NCI-H1694 treated with DMSO at 0.1 percent for 48 hours (cell line): ENCODE data around the gene PFN3.
"Not testable (repeated sequence)": the region's sequence is repeated elsewhere in the genome, so short reads cannot be mapped to it uniquely, and the experiment has no call there.

ENCODE experiments used
- DNase-seq: peaks from one replicate; lab custom pipeline; 2025; lab: John Stamatoyannopoulos, UW

The PFN3 gene

GRCh38 chr5:177425196-177425800, 24.8 kb upstream of the PFN3 start:
- DNase-seq: no peak

GRCh38 chr5:177423671-177424070, 23.2 kb upstream of the PFN3 start:
- no peak for DNase-seq

- DNase-seq: no peak
Observed at GRCh38 chr5:177421062-177421798, 20.8 kb upstream of the PFN3 start.

- not testable (repeated sequence) for DNase-seq
Observed at GRCh38 chr5:177420472-177420871, 20.0 kb upstream of the PFN3 start.

GRCh38 chr5:177419046-177419445, 18.6 kb upstream of the PFN3 start:
- no peak for DNase-seq

GRCh38 chr5:177417081-177417480, 16.6 kb upstream of the PFN3 start:
- DNase-seq: not testable (repeated sequence)

GRCh38 chr5:177414481-177414880, 14.0 kb upstream of the PFN3 start:
- no peak for DNase-seq

- DNase-seq: no peak
Observed at GRCh38 chr5:177412603-177413233, 12.3 kb upstream of the PFN3 start.

GRCh38 chr5:177410575-177410974, 10.1 kb upstream of the PFN3 start:
- no peak for DNase-seq

GRCh38 chr5:177409043-177409801, 8.8 kb upstream of the PFN3 start, which contains the start of gene F12:
Gene F12 (minus strand): TSS chr5:177409564. CDS start chr5:177409527, 37 bp downstream.
- DNase-seq: no peak

- no peak for DNase-seq
Observed at GRCh38 chr5:177405805-177406204, 5.3 kb upstream of the PFN3 start.

- DNase-seq: no peak
Observed at GRCh38 chr5:177405312-177405711, 4.9 kb upstream of the PFN3 start.

- peak; percentile 16 for DNase-seq
Observed at GRCh38 chr5:177404641-177405179, 4.2 kb upstream of the PFN3 start.

GRCh38 chr5:177403792-177404640, 3.6 kb upstream of the PFN3 start:
- DNase-seq: peak; percentile 32

GRCh38 chr5:177403102-177403791, 2.8 kb upstream of the PFN3 start:
- DNase-seq: no peak

- DNase-seq: peak; percentile 28
Observed at GRCh38 chr5:177402271-177403043, 2.0 kb upstream of the PFN3 start.

GRCh38 chr5:177397875-177398390, 2.5 kb downstream of the PFN3 start:
- DNase-seq: no peak

- DNase-seq: no peak
Observed at GRCh38 chr5:177396807-177397206, 3.7 kb downstream of the PFN3 start.

GRCh38 chr5:177396078-177396477, 4.4 kb downstream of the PFN3 start:
- no peak for DNase-seq

GRCh38 chr5:177393990-177394389, 6.5 kb downstream of the PFN3 start:
- no peak for DNase-seq
